ENCODE data around the gene OR10G2.
"Not testable (repeated sequence)": the region's sequence is repeated elsewhere in the genome, so short reads cannot be mapped to it uniquely, and the experiment has no call there.

OR10G2 gene

DNA sequence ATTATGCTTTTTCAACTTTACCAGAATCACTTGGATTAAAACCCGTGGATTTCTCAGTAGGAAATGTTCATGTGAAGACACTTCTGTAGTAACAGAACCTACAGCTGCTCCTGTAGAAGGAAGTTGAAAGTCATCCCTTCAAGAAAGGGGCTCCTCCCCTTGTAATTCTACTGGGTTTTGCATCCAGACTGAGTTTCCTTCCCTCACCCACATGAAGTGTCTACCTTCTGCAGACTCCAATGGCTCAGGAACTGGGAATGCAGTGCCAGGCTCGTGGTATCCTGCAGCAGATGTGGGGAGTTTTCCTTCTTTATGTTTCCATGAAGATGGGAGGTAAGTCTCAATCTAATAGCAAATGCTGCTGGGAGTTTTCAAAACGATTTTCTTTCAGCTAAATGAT, 7.9 kb upstream of the OR10G2 start:
- TF ChIP-seq, protein P1, sequence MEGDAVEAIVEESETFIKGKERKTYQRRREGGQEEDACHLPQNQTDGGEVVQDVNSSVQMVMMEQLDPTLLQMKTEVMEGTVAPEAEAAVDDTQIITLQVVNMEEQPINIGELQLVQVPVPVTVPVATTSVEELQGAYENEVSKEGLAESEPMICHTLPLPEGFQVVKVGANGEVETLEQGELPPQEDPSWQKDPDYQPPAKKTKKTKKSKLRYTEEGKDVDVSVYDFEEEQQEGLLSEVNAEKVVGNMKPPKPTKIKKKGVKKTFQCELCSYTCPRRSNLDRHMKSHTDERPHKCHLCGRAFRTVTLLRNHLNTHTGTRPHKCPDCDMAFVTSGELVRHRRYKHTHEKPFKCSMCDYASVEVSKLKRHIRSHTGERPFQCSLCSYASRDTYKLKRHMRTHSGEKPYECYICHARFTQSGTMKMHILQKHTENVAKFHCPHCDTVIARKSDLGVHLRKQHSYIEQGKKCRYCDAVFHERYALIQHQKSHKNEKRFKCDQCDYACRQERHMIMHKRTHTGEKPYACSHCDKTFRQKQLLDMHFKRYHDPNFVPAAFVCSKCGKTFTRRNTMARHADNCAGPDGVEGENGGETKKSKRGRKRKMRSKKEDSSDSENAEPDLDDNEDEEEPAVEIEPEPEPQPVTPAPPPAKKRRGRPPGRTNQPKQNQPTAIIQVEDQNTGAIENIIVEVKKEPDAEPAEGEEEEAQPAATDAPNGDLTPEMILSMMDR (IDR thresholded peaks at IDR 0.05; ENCODE audit: control insufficient read depth, extremely low read depth, insufficient read depth): no peak
- DNase-seq (ENCODE audit: low read depth): no peak
- H3K4me3 ChIP-seq (ENCODE audit: low read depth, low read length): no peak overlapping the region

DNA sequence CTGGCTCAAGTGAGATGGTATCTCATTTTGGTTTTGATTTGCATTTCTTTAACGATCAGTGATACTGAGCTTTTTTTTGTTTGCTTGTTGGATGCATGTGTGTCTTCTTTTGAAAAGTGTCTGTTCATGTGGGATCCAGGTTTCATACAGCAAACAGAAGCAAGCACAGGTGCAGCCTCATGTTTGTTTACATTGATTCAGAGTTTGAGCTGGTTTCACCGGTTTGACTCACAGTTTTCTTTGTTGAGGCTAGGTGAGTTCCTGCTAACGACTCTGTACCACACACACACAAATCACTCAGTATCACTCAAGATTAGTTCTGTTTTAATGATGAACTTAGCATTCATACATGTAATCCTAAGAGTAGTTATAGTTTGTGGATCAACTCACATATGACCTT, 3.7 kb downstream of the OR10G2 start:
- no peak overlapping the region for H3K4me3 ChIP-seq (ENCODE audit: low read depth, low read length)
- TF ChIP-seq, protein P1 (IDR thresholded peaks at IDR 0.05; ENCODE audit: control insufficient read depth, extremely low read depth, insufficient read depth): no peak
- DNase-seq (ENCODE audit: low read depth): peak; percentile 93

DNA sequence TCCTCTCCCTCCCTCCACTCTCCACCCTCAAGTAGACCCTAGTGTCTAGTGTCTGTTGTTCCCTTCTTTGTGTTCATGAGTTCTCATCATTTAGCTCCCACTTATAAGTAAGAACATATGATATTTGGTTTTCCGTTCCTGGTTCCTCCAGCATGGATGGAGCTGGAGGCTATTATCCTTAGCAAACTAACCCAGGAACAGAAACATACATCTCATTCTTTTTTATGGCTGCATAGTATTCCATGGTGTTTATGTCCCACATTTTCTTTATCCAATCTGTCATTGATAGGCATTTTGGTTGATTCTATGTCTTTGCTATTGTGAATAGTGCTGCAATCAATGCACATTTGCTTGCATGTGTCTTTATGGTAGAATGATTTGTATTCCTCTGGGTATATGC, 4.2 kb downstream of the OR10G2 start:
- not testable (repeated sequence) for DNase-seq (ENCODE audit: low read depth)

DNA sequence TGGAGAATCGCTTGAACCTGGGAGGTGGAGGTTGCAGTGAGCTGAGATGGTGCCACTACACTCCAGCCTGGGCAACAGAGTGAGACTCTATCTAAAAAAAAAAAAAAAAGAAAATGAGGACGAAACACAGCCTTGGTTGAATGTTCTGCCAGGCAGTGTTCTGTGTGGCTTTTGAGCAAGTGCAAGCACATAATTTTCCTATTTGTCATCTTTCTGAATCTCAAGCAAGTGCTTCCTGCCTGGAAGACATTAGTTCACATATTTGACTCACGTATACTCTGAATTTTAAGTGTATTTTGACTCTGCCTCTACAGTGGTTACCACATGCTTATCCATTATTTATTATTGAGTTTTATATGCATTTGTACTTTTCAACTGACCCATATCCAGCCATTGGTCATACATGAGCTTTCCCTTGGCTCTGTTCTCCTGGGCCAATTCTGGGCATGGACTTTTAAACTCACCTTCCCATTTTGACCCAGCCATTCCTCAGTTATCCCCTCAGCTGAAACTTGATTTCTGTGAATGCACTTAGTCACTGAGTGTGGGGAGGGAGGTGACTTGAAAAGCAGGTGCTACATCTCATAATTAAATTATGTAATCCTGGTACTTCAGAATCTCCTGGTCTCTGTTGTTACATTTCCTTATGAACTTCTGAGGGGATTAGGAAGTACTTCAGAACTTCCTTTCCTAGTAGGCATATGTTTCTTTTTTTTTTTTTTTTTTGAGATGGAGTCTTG, 8.1 kb downstream of the OR10G2 start:
- DNase-seq (ENCODE audit: low read depth): no peak
- H3K4me3 ChIP-seq (ENCODE audit: low read depth, low read length): no peak overlapping the region
- TF ChIP-seq, protein P1 (IDR thresholded peaks at IDR 0.05; ENCODE audit: control insufficient read depth, extremely low read depth, insufficient read depth): no peak

More for the DNA sequence above, 4.2 kb downstream of the OR10G2 start:
- H3K4me3 ChIP-seq (ENCODE audit: low read depth, low read length): not testable (repeated sequence)

DNA sequence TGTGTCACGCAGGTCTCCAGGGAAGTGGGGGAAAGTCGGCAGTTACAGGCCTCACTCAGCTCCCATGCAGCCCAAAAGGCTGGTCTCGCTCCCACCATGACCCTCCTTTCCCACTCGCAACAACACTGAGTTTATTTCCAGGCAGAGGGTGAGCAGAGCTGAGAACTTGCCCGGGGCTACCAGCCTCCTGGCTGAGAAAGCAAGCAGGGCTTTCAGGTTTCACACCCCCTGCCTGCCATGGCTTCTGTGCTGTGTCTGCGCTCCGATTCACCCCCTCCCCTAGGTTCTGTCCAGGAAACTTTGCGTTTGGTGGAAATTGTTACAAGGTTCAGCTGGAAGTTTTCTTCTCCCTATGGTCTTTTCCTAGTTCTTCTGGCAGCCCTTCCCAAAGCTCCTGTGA, 17.1 kb downstream of the OR10G2 start:
- TF ChIP-seq, protein P1 (IDR thresholded peaks at IDR 0.05; ENCODE audit: control insufficient read depth, extremely low read depth, insufficient read depth): no peak
- H3K4me3 ChIP-seq (ENCODE audit: low read depth, low read length): no peak overlapping the region
- DNase-seq (ENCODE audit: low read depth): no peak

DNA sequence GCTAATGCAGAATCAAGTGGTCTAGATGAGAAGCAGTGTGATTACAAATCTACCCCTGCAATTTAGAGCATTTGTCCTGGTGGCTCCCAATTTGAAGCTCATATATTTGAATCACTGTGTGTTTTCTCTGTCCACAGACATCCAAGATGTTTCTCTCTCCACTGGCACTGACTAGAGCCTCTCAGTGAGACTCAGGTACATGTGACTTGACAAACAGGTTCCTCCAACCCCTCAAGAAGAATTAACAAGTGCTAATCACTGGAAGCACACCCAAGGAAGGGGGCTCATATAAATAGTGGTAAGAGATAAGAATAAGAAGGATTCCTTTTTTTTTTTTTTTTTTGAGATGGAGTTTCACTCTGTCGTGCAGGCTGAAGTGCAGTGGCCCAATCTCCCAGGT, 20.5 kb downstream of the OR10G2 start:
- TF ChIP-seq, protein P1 (IDR thresholded peaks at IDR 0.05; ENCODE audit: control insufficient read depth, extremely low read depth, insufficient read depth): no peak
- H3K4me3 ChIP-seq (ENCODE audit: low read depth, low read length): no peak overlapping the region
- peak; percentile 62 for DNase-seq (ENCODE audit: low read depth)

DNA sequence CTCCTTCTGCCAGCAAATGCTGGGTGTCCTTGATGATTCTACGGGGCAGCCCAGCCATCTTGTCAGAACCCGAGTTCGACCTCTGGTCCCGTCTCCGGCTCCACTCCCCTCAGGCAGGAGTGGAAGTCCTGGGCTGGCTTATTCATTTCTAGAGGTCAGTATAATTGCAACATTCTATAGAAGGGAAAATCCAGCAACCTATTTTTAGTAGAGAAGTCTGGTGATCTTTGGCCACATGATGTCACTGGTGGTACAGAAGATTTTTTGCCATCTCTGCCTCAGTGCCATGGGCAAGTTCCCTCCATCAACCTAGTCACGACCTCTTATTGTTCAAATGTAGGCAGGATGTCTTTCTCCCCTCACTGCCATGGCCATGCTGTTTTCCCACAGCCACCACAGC, 22.4 kb downstream of the OR10G2 start:
- no peak for DNase-seq (ENCODE audit: low read depth)
- TF ChIP-seq, protein P1 (IDR thresholded peaks at IDR 0.05; ENCODE audit: control insufficient read depth, extremely low read depth, insufficient read depth): no peak
- H3K4me3 ChIP-seq (ENCODE audit: low read depth, low read length): no peak overlapping the region

DNA sequence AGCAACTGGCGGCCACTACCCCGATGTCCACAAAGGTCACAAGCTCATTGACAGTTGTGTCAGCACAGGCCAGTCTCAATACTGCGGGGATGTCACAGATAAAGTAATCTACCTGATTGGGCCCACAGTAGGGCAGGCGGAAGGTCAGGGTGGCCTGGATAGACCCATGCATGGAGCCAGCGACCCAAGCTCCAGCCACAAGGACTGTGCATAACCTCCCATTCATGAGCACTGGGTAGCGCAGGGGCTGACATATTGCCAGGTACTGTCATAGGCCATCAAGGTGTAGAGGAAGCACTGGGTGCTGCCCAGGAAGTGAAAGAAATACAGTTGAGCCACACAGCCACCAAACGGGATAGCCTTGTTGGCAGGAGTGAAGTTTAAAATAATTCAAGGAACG, 32.6 kb downstream of the OR10G2 start:
- H3K4me3 ChIP-seq (ENCODE audit: low read depth, low read length); DNase-seq (ENCODE audit: low read depth): not testable (repeated sequence)

Measured in LNCaP clone FGC (cell line).